NK-92 treated with Interleukin-12 subunit alpha and Interleukin-12 subunit beta, amount 100 ng/mL, for 24 hours (cell line): Measurements from ENCODE around the gene ETS1.
A peak's percentile ranks its signal among the peaks of the same experiment; 100 is the strongest.

Source experiments
- DNase-seq: peaks from one replicate; lab custom pipeline; 2025; lab: John Stamatoyannopoulos, UW

The ETS1 gene

DNA sequence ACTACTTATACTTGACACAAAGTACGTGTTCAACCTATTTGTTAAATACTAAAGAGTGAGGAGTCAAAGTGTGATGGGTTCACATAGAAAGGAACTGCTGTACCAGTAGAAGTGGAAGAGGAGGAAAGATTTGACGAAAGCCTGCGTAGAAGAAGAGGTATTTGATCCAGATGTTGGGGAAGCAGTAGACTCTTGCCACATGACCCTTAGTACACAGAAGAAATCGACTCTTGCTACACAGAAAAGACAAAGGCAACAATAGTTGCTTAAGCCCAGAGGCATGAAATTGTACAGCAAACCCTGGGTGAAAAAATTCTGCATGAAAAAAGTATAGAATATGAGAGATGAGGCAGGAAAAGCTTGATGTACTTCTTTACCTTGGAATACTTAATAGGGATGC, 152.9 kb downstream of the ETS1 start:
- DNase-seq: no peak

DNA sequence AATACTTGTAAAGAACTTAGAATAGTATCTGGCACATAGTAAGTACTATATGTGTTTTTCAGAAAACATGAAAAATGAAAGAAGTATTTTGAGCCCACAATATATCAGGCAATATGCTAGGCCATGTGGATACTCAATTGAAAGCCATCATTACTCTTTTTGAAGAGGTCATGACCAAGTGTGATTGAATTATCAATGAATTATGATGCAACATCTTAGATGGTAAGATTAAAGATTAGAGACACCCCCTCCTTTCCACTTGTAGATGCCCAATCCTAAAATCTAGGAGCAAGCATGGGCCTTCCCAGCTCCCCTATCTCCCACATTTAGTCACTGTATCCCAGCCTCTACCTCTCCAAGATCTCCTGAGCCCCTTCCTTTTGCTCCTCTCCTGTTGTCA, 154.4 kb downstream of the ETS1 start:
- no peak for DNase-seq

DNA sequence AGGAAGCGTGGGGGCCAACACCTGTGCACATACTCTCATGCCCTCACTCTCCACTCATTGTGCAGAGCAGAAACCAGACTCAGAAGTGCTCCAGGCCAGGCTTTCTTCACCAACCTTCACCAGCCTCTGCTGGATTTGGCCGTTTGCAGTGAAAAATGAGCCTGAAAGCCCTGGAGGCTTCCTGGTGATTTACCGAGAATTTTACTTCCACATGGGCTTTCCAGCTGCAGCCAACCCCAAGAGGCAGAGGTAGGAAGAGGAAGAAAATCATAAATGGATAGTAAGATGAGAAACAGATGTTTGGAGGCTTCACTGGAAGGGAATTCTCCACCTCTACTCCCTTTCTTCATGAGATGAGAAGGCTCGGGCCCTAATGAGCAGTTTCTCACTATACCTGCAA, 155.4 kb downstream of the ETS1 start:
- DNase-seq: no peak

DNA sequence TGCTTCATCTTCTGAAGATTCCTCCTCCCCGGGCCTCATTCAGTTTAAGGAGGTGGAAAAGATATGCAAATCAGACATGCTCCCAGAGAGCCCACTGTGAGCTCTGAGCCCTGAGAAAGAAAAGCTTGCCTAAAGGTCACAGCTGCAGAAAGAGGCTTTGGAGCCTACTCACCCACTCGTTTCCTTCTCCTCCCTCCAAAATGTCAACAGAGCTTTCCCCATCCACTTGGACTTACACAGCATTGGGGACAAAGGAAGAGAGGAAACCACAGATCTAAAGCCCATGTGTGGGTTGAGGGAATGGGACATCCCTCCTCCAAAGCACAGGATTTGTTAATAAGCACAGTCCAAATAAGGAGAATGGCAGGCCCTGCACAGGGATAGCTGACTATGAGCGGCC, 158.4 kb downstream of the ETS1 start:
- no peak for DNase-seq

DNA sequence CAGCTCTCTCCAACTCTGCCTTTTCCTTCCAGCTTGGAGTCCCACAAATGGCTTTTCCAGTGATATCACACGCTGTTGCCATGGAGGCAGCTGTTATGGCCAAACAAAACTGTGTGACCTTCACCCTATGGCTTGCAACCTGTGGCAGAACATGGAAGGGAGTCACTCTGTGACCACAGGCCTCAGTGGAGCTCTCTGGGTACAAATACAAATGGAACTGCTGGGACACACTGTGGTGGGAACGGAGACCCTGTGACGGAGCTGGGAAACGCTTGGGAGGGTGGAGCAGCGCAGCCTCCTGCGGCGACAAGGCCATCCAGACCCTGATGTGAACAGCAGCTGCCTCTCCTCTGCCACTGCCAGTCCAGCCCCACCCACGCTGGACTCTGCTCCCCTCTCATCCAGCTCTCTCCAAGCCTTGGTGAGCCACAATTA, 162.5 kb downstream of the ETS1 start:
- no peak for DNase-seq

DNA sequence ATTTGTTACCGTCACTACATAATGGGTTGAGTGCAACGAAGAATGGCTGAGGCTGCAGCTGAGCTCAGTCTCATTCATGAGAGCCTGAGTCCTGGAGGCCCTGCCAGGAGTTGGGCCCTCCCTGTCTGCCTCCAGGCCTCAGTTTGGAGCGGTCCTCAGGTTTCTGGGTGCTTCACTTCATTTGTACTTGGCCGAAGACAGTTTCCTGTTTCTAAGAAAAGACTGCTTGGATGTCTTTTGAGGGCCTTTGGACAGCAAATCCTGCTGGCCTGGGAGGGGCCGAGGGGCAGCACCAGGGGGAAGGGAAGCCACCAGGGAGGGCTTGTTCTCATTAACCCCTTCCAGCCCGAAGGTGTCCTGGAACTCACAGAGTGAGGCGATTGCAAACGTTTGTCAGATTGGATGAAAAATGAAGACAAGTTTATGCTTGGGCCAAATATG, 163.1 kb downstream of the ETS1 start:
- no peak for DNase-seq

DNA sequence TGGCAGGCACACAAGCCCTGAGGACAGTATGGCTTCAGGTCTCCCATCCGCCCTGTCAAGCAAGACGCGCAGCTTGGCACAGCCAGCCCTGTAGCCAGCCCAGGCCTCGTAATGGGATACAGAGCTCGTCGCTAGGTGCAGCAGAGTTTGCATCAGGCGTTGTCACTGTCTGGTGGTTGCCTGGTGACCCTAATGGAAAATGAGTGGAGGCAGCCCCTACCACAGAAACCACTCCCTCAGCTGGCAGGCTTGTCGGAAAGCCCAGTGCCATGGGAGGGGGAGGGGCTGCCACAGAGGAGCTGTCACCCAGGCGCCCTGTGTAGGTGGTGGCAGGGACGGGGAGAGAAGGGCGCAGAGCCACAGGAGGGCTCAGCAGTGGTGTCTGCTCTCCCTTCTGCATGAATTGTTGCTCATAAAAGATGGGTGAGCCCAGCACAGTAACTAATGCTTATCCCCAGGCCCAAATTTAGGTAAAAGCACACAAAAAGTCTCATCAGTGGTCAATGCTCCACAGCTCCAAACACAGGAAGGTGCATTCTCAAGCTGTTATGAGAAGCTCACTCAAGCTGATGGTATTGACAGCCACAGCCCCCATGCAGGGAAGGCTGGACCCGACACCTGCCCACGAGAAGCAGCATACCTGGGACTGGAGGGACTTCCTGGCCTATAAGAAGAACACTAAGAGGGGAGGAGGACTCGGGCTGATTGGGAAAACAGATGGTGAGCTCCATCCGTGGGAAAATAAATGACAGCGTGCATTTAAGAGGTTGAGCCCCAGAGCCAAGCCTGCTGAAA, 164.6 kb downstream of the ETS1 start:
- peak; percentile 5 for DNase-seq

DNA sequence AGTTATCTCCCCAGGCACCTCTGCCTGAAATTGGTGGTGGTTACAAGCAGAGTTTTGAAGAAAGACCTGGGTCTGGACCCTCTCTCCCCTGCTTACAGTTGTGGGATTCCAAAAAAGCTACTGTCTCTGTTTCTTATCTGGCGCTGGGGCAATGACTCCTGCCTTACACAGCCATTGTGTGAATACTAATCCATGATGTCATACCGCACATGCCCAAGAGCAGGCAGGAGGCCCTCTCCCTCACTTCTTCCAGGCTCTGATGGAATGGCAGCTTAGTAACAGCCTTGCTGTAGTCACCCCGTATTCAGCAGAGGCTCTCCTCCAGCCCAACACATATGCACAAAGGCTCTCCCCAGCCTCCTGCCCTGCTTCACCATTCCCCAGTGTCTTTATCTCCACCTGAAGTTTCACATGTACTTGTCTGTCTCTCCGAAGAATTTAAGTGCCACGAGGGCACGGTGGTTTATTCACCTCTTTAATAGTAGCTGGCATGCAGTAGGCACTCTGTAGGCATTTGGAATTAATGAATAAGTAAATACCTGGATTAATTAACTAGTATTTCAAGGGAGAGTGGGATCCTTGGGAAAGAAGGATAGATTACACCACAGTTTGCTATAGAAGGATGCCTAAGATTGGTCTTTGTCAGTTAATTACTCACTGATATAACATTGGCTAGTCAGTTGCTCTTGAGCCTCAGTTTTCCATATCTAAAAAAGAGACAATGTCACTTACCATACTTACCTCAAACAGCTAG, 165.6 kb downstream of the ETS1 start:
- no peak for DNase-seq

DNA sequence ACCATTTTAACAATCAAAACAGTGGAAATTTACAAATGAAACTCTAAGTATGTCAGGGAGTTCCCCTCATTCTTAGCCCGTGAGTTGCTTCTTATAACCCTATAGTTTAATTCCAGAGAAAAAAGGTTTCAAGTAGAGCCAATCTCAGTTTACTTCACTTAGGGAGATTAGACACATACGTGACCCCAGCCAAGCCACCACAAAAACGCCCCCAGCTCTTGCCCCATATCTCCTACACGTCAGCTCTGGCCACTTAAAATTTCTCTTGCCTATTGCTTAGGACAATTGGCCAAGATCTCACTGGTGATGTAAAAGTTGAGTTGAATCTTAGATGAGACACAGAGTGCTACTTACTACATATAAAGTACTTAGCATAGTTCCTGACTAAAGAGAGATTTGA, 166.4 kb downstream of the ETS1 start:
- DNase-seq: no peak

DNA sequence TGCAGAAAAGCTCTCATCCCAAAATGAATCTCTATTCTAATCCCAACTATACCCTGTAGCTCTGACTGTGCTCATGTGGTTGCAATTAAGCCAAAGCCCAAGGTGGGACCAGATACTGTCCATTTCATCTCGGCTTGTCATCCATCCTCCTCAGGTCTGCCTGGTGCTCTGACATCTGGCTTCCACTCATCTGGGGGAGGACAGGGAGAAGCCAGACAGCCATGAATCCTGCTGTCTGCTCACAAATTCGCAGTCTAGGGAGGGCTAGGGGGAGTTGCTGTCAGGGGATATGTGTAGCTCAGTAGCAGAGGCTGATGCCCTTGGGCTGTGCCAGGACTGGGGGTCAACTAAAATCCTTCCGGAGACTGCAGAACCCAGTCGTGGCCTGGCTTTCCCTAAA, 167.1 kb downstream of the ETS1 start:
- DNase-seq: no peak

DNA sequence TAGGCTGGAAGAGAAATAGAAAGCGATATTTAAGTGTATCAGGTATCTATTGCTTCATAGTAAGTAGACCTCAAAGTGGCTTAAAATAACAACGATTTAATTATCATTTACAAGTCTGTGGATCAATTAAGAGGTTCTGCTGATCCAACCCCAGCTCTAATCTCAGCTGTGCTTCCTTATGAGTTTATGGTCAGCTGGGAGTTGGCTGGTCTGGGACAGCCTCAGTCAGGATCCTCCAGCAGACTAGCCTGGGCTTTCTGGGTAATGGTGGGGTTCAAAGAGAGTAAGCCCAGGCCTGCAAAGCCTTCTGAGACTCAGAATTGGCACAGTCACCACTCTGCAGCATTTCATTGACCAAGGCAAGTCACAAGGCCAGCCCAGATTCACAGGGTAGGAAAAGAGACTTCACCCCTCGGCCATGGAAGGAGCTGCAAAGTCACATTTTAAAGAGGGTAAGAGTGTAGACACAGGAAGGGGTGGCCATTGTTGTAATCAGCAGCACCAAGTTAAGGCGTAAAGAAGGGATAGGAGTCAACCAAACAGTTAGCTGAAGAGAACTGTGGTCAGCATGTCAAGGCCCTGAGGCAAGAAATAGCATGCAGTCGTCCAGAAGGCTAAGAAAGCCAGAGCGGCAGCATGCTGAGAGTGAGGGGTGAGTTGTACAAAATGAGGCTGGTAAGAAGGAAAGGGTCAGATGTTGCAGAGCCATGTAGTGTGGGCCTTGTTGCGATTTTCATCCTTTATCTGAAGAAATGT, 168.2 kb downstream of the ETS1 start:
- no peak for DNase-seq

DNA sequence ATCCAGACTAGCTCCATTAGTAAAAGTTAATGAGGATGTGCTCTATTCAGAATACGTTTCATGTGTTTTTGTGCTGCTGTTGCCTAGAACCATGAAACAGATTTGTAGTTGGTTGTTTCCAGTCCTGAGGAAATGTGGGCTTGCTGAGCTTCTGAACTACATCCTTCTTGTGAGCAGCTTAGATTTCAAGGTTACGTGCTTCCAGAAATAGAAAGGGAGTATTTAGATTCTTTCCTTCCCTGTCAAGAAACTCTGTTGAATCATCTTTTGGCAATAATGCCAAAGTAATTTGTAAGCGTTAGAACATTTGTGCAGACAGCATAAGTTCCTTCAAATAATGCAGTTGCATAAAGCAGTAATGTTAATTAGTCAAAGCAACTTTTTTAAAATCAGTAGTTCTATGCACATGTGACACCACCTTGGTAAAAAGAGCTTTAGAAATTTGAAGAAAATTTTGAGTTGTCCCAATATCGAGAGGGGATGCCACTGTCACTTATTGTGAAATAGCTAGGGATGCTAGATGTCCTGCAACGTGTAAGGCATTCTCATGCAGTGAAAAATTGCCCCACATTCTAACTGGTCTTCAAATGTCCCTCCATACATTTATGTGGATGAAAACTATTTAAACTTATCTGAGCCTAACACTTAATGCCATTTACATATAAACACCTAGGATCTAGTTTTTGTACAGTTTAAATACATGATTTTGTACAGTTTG, 169.6 kb downstream of the ETS1 start:
- DNase-seq: no peak

DNA sequence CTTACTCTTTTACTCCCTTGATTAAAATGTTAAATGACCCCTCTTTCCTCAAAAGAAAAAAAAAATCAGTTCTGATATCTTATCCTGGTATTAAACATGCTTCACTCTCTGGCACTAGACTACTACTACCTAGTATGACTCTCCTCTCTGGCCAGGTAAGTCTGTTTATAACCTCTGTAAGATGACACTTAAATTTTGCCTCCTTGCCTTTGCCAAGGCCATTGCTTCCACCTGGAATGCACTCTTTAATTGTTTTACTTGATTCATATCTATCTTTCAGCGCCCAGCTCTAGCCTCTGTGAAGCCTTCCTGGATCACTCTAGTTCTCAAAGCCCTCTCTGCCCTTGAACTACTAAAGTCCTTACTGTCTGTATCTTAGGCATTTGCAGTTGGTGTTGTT, 170.4 kb downstream of the ETS1 start:
- no peak for DNase-seq

DNA sequence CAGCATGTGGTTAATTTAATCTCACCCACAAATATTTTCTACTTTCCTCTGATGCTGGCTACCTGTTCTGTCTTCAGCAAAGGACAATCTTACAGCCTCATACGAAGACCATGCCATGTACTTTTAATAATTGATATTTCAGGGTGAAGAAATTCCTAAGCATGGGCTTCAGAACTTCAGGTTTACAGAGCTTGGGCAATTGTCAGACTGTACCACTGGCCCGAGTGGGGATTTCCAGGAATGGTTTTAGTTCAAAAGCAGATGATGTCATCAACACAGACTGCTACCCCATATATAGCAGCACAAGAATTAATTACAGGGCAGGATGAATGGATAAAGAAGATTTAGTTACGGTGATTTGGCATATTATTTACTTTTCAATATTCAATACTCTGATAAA, 171.8 kb downstream of the ETS1 start:
- no peak for DNase-seq

DNA sequence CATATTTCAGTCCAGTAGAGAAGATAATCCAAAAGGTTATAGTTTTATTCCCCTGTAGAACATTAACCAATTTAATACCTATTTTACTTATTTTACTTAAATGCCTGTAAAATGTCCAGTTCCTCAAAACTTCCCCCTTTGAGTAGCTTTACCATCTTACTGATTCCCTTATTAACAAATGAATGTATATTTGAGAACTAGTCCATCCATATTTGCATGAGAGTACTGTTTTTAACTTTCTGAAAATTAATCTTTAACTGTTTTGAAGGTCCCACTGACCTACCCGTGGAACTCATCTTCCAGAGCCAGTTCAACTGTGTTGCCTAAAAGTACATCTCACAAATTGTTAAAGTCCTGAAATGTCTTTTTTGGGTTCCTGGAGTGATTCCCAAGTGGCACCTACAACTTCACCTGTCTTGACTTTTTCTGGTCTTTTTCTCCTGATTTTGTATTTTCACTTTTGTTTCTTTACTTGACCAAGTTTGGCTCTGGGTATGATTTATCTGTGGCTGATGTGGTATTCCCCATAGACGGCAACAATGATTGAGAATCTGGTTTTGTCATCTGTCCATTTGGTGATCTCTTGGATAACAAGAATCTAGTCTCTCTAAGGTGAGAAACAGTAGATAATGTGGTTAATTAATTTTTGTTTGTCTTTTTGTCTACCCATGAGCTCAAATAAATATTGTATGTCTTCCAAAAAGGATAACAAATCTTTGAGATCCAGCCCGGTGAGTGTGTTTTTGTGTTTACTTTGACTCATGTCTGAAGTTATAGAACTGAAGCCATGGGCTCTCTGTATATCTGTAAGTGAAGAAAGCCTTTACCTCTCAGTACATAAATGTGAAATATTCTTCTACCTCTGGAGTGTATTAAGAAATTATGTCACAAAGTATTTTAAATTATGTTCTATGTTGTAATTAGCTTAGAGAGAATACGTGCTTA, 174.2 kb downstream of the ETS1 start:
- no peak for DNase-seq

DNA sequence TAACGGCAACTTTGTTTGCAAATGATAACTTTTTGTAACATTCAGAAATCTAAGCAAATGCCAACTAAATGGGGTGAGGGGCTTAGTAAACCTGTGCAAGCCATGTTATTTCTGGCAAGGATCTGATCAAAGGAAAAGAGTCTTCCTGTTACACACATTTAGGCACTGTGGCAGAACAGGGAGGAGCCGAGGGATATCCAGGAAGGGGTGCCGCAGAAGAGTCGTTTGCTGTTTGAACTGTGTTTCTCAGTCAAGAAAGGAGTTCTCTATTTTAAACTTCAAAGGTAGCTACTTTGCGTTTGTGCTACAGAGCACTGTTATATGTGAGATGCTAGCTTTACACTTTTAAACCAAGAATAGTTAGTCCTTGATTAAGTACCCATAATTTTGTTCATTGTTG, 175.5 kb downstream of the ETS1 start:
- DNase-seq: no peak

DNA sequence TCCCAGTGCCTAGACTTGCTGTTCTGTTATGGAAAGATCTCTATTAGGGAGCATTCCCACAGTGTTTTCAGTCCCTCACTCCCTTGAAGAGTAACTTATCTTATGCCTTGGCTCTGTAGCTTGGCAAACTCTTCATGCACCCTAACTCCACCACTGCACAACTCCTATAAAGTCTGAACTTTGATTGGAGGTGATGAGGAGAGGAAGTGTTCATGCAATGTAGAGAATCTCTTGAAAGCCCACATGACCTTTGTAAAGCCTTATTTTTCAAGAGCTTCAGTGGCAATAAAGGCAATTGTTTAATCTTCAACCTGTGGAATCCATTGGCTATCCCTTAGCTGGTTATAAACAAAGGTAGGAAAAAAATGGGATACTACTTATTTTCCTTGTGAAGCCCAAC, 176.2 kb downstream of the ETS1 start:
- no peak for DNase-seq

DNA sequence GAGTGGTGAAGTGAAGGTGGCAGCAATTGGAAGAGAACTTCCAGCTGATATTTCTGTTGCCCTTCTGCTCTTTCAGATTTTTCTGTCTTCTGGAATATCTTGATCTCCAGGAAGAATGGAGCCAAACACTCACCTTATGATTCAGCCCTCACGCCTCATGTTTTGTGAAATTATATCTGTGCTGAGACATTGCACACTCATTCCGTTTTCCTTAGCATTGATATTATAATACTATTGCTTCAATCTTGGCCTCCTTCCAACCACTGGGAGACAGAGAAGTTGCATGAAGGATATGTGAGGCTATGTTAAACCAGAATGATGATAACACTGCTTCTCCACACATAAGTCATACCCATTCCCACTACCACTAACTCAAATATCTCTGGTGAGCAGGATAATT, 177.9 kb downstream of the ETS1 start:
- DNase-seq: no peak
